HG03139 (cell line): ENCODE measurements around the gene MADD.
"Not testable (repeated sequence)": the region's sequence is repeated elsewhere in the genome, so short reads cannot be mapped to it uniquely, and the experiment has no call there.

ENCODE experiments used
- ATAC-seq: cut with Tn5 transposase; IDR thresholded peaks from one replicate; pipeline ENCODE4 v1.9.1; 2021; ENCODE audit not compliant: unreplicated experiment

Gene MADD

DNA sequence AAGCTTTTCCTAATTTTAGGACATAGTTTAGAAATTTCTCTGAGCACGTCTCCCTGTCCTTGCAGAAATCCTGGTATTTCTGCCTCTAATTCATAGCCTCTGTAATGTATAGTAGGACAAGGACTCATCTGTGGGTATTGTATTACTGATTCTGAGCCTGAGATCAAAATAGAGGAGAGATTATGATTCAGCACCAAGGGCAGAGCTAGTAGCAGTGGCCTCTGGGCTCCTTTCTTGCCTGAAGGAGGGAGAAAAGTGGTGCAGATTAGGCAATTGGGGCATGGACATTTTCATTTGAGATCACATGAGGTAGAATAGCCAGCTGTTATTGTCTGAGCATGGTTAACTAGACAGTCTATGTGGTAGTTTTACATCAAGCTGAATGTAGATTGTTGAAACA is 2.8 kb downstream of the MADD start:
- no peak for ATAC-seq

DNA sequence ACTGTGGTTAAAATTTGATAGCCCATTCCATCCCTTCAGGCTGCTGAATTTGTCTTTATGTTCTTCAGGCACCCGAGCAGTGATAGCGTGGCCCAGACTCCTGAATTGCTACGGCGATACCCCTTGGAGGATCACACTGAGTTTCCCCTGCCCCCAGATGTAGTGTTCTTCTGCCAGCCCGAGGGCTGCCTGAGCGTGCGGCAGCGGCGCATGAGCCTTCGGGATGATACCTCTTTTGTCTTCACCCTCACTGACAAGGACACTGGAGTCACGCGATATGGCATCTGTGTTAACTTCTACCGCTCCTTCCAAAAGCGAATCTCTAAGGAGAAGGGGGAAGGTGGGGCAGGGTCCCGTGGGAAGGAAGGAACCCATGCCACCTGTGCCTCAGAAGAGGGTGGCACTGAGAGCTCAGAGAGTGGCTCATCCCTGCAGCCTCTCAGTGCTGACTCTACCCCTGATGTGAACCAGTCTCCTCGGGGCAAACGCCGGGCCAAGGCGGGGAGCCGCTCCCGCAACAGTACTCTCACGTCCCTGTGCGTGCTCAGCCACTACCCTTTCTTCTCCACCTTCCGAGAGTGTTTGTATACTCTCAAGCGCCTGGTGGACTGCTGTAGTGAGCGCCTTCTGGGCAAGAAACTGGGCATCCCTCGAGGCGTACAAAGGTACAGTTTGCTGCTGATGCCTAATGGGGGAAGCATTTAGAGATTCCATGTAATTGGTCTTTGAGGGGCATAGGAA is 4.7 kb downstream of the MADD start:
- ATAC-seq, result no peak

- ATAC-seq, result no peak
Observed at GRCh38 chr11:47276923-47277322, 7.0 kb downstream of the MADD start.

GRCh38 chr11:47278058-47278457 is 8.1 kb downstream of the MADD start:
- no peak for ATAC-seq

- ATAC-seq, result no peak
Observed at GRCh38 chr11:47278769-47279168, 8.8 kb downstream of the MADD start.

- no peak for ATAC-seq
Observed at GRCh38 chr11:47280099-47280498, 10.2 kb downstream of the MADD start.

- no peak for ATAC-seq
Observed at GRCh38 chr11:47280860-47281259, 10.9 kb downstream of the MADD start.

DNA sequence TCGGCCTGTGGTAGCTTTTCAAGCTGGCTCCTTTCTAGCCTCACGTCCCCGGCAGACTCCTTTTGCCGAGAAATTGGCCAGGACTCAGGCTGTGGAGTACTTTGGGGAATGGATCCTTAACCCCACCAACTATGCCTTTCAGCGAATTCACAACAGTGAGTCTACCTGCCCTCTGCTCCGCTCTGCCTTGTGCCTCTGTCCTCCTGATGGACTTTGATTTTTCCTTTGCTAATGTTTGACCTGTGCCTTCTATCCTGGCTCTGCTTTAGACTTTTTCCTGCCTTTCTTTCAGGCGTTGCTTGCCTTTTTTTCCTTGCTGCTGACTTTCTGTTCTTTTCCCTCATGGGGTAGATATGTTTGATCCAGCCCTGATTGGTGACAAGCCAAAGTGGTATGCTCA is 12.5 kb downstream of the MADD start:
- ATAC-seq, result no peak

DNA sequence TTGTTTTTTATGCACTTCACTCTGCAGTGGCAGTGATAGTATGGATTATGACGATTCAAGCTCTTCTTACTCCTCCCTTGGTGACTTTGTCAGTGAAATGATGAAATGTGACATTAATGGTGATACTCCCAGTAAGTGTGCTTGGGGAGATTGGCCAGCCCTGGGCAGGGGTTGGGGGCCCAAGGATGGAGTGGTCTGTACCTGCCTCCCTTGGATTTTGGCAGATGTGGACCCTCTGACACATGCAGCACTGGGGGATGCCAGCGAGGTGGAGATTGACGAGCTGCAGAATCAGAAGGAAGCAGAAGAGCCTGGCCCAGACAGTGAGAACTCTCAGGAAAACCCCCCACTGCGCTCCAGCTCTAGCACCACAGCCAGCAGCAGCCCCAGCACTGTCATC is 14.2 kb downstream of the MADD start:
- ATAC-seq, result no peak

DNA sequence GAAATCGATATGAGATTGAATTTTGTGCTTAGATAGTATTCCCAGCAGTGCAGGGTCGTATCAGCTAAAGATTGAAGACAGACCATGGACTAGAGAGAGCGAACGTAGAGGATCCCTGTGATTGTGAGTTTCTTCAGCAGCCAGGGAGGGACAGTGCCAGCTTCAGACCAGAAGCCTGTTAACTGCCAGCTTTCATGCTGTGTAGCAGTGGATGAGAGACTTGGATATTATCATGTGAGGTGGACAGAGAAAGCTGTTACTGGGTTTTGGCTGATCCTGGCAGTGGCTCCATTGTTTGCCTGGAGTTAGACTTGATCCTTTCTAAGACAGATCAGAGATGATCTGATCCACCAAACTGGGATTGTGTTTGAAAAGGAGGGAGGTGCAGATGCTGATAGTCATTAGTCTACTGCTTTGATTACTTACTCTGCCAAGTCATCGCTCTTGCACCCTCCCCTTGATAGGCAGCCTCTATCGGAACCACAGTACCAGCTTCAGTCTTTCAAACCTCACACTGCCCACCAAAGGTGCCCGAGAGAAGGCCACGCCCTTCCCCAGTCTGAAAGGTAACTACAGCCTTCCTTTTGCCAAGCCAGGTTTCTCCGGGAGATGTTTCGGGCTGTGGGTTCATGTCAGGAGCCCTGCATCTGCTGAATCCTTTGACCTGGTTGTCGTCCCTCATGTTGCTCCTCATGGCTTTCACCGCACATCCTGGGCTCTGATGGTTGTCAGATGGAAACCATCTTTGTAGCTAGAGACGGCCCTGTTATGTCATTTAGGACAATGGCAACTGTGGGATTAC is 16.2 kb downstream of the MADD start:
- no peak for ATAC-seq

GRCh38 chr11:47288066-47288465 is 18.1 kb downstream of the MADD start:
- no peak for ATAC-seq

DNA sequence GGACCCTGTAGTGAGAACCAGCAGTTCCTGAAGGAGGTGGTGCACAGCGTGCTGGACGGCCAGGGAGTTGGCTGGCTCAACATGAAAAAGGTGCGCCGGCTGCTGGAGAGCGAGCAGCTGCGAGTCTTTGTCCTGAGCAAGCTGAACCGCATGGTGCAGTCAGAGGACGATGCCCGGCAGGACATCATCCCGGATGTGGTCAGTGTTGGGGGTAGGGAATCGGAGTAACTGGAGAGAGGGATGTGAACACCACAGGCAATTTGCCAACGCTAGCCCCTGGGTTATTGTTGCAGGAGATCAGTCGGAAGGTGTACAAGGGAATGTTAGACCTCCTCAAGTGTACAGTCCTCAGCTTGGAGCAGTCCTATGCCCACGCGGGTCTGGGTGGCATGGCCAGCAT is 19.9 kb downstream of the MADD start:
- ATAC-seq, result no peak

- no peak for ATAC-seq
Observed at GRCh38 chr11:47295385-47295784, 25.5 kb downstream of the MADD start.

GRCh38 chr11:47296045-47296444 is 26.1 kb downstream of the MADD start:
- ATAC-seq, result no peak

GRCh38 chr11:47299078-47299477 is 29.1 kb downstream of the MADD start:
- ATAC-seq, result no peak

GRCh38 chr11:47302853-47303252 is 32.9 kb downstream of the MADD start:
- ATAC-seq, result no peak

DNA sequence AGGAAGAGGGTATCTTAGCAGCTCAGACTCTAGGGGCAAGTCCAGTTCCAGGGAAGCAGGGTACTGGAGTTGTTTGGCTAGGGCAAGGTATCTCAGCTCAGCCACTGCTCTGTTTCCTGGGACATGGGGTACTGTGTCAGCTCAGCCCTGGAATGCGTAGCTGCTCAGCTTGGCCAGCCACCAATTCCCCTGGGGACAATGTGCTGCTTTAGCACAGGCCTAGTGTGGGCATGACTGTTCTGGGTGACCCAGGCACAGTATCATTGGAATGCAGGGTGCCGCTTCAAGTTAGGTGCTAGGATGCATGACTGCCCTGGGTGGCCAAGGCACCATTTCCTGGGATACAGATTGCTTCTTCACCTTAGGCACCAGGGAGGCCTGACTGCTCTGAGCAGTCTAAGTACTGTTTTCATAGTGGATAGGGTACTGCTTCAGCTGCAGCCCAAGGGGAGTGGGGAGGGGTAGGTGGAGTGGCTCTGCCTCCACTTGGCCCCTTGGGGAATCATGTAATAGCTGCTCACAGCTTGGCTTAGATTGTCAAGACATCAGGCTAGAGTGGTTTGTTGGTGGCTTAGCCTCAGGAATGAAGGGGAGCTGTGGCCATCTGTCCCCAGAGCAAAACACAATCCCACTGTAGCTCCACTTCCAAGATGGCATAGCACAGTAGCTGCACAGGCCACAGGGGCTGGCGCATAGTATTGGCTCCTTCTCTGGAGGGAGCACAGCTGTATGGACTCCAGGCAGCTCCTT is 36.0 kb downstream of the MADD start:
- no peak for ATAC-seq

DNA sequence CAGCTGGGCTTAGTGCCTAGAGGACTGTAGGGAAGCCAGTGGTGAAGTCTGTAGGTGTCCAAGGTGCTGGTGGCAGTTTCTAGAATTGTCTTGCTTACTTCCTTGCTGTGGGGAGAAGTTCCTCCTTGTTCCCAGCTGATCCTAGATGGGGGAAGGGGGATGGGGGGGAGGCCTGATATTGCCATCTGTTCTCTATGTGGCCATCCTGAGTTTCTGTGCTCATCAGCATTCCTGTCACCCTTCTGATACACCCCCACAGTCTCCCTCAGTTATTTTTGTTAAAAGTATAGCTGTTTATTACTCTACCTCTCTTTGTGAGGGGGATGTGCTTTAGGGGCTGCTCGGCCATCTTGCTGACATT is 36.5 kb downstream of the MADD start:
- no peak for ATAC-seq

- no peak for ATAC-seq
Observed at GRCh38 chr11:47308050-47308823, 38.3 kb downstream of the MADD start.

DNA sequence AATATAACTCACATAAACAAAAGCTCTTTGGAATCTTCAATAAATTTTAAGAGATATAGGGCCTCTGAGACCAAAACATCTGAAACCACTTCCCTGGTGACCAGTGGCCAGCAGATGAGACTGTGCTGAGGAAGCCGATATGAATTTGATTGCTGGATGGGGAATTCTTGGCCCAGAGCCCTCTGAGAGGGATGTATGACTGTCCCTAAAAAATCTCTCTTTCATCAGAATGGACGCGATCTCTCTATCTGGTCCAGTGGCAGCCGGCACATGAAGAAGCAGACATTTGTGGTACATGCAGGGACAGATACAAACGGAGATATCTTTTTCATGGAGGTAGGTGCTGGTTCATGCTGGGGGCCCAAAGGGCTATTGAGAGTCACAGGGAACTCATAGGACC is 45.1 kb downstream of the MADD start:
- ATAC-seq, result no peak

- not testable (repeated sequence) for ATAC-seq
Observed at GRCh38 chr11:47316501-47316900, 46.6 kb downstream of the MADD start.
